HG03139 (cell line): ENCODE measurements around the gene FEN1.
A peak's percentile ranks its signal among the peaks of the same experiment; 100 is the strongest.

Experiments used
- ATAC-seq: cut with Tn5 transposase; IDR thresholded peaks from one replicate; pipeline ENCODE4 v1.9.1; 2021; ENCODE audit not compliant: unreplicated experiment

The FEN1 gene, protein sequence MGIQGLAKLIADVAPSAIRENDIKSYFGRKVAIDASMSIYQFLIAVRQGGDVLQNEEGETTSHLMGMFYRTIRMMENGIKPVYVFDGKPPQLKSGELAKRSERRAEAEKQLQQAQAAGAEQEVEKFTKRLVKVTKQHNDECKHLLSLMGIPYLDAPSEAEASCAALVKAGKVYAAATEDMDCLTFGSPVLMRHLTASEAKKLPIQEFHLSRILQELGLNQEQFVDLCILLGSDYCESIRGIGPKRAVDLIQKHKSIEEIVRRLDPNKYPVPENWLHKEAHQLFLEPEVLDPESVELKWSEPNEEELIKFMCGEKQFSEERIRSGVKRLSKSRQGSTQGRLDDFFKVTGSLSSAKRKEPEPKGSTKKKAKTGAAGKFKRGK

DNA sequence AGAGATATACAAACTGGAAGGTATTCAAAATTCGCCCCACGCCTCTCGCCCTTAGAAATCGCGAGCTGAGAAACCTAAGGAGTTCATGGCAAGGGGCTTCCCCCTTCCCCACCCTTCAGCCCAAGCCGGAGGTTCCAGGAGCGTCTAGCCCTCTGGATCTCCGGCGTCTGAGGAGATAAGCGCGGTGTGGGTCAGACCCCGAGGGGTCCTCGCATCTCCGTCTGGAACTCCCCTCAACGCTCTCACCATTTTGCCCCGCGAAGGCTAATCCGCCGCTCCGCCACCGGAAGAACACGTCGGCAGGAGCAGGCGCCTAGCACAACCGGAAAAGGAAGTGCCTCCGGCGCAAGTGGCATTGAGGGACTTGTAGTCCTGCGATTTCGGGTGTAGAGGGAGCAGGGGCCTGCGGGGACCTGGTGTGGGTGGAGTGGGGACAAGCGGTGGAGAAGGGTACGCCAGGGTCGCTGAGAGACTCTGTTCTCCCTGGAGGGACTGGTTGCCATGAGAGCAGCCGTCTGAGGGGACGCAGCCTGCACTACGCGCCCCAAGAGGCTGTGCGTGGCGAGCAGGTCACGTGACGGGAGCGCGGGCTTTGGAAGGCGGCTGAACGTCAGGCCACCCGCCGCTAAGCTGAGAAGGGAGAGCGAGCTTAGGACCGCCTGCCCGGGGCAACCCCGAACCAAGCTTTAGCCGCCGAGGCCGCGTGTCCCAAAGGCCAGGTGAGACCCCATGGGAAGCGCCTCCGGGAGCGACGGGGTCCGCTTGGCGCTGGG, at the start of gene FEN1, which contains the start of gene TMEM258:
Gene FEN1, plus strand, starts transcription at position 602 of the 773 bp plus-strand sequence. CDS start 2,451 bp downstream, outside the sequence.
Gene TMEM258, minus strand, starts transcription at position 290 of the 773 bp plus-strand sequence. Its CDS starts 41 bp downstream, at position 249.
- peak; percentile 73 for ATAC-seq

DNA sequence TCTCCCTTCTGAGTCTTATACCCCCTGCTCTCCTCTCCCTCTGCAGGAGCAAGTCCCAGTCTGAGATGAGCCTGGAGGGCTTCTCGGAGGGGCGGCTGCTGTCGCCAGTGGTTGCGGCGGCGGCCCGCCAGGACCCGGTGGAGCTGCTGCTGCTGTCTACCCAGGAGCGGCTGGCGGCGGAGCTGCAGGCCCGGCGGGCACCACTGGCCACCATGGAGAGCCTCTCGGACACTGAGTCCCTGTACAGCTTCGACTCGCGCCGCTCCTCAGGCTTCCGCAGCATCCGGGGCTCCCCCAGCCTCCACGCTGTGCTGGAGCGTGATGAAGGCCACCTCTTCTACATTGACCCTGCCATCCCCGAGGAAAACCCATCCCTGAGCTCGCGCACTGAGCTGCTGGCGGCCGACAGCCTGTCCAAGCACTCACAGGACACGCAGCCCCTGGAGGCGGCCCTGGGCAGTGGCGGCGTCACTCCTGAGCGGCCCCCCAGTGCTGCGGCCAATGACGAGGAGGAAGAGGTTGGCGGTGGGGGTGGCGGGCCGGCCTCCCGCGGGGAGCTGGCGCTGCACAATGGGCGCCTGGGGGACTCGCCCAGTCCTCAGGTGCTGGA, 49.1 kb upstream of the FEN1 start:
- no peak for ATAC-seq

DNA sequence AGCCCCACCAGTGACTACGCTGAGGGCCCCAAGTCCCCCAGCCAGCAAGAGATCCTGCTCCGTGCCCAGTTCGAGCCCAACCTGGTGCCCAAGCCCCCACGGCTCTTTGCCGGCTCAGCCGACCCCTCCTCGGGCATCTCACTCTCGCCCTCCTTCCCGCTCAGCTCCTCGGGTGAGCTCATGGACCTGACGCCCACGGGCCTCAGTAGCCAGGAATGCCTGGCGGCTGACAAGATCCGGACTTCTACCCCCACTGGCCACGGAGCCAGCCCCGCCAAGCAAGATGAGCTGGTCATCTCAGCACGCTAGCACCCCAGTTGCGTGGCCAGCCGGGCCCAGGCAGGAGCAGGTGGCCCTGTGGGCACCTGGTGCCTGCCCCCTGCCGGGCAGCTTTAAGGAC, 48.5 kb upstream of the FEN1 start:
- ATAC-seq: no peak

DNA sequence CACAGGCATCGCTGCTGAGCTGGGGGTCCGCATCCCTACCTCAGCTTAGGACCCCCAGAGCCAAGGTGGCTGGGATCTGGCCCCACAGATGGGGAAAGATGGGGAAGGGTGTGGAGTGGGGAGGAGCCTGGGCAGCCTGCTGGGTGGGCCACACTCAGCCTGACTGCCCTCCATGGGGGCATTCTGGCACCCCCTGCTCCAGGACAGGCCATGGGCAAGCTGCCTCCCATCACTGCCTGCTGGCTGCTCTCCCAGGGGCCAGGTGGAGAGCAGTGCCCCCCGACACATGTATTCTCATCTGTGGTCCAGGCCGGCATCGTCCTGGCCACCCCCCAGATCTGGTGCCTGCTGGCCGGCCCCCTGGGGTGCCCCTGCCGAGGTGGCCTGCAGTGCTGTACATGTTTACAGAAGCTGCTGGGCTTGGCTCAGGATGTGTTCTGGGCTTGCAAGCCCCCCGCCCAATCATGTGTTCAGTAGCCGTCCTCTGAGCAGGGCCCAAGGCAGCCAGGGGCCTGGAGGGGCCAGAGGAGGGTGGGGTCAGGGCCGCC, 48.0 kb upstream of the FEN1 start:
- ATAC-seq: no peak

DNA sequence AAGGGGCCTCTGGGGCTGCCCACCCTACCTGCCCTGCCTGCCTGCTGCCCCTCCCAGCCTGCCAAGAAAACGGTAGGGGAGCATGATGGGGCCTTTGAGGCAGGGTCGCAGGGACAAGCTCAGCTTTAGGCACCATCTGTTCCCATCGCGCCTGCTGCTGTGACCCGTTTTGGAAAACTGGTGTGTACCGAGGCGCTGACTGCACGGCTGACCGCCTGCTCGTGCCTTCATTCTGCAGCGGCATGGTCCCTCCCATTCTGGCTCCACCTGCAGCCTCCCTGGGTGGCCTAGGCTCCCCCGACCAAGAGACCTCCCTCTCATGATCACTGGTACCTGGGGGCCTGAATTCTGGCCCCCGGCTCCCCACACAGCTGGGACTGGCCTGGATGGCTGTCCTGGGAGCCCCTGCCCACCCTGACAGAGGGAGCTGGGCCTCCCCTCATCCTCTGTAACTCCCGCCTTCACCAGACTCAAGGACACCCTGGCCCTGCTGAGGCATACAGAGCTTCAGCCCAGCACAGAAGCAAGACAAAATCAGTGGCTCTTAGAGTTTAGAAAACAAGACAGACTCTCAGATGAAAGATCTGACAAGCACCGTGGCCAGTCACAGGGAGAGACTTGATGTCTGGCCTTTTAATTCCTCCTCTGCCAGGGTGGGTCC, 46.8 kb upstream of the FEN1 start:
- no peak for ATAC-seq

DNA sequence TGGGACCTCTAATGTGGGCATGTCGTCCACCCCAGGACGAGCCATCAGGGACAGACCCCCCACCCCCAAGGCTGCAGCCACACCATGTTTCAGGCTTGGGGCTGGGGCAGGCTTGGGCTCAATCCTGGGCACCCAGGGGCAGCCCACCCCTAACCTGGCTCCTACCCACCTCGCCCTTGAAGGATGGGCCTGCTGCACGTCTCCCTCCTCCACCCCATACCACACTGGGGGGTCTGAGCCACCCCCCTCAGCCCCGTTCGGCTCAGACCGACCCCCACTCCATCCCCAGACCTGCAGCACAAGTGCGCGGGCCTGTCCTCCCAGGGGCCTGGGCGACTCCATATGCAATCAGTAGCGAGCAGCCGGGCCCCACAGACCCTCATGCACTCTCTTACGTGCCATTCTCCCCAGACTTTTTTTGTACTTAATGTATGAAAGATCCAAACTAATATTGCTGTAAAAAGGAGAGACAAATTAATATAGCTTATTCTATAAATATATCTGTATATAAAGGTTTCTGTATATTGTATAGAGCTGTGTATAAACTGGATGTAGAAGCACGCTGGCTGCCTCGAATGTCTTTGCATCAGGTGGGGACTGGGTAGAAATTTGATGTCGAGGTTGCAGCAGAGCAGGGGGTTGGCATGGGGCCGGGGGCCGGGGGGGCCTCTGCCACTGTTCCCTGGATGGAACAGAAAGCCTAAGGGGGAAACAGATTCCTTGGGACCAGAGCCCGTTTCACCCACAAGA, 46.1 kb upstream of the FEN1 start:
- no peak for ATAC-seq

DNA sequence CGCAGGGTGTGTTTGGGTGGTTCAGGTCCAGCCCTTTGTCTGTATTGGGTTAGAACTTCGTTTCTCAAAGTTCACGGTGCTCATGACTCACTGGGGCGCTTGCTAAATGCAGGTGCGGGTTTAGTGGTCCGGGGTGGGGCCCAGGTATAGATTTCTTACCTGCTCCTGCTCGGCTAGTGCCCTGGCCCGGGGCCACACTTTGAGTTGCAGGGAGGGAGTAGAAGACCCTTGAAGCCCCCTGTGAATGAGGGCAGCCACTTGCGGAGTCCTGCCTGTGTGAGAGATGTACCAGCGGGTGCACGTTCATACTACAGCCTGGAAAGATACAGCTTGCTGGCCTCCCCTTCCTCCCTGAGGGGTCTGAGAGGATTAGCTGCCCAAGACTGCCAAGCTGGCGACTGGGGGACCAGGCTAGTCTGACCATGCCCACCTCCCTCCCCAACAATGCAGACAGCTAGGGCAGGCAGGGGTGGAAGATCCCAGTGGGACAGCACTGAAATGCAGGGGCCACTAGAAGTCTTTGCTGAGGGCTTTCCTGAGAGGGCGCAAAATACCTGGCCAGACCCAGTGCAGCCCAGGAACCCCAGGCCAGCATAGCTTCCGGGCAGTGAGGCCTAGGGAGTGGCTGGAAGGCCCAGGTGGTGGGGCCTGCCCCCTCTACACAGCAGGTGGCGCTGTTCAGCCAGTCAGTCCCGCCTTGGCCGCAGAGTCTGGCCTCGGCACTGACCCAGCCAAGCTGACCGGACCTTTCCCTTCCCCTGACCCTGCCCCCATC, 45.3 kb upstream of the FEN1 start:
- ATAC-seq: no peak

DNA sequence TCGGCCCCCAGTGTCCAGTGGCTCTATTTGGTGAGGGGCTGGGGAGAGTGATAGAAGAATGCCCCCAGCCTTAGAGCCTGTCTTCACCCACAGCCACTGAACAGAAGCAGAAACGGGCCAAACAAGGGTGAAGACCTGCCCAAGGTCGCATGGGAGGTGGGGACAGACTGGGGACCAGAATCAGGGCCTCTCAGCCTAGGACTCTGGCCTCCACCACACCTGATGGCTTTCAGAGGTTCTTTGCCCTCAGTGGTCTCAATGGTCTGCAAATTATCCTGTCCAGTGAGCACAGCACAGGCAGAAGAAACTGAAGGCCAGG, 44.8 kb upstream of the FEN1 start:
- ATAC-seq: no peak

DNA sequence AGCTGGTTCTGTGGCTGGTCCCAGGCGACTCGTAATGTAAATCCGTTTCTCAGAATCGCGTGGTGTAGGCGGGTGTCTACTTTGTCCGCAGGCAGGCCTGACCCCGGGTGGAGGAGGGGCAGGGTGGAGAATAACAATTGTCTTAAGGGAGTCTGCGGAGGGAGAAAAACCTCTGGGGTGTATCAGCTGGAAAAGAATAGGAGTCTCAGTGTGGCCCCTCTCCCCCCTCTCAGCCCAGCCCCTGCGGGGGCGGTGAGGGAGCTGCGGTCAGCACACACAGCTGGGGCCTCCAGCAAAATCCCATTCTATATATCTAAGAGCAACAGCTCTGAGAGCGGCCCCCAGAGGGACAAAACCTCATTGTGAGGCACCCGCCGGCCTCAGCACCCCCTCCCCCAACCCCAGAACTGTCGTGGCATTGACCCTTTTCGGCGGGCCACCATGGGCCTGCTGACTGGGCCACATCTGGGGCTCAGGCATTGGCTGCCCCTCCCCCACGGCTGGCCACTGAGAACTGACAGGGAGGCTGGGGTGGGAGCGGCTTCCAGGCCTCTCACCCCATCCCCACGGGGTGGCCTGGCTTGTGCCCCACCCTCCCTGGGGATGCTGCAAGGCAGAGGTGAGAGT, 43.0 kb upstream of the FEN1 start:
- ATAC-seq: no peak

DNA sequence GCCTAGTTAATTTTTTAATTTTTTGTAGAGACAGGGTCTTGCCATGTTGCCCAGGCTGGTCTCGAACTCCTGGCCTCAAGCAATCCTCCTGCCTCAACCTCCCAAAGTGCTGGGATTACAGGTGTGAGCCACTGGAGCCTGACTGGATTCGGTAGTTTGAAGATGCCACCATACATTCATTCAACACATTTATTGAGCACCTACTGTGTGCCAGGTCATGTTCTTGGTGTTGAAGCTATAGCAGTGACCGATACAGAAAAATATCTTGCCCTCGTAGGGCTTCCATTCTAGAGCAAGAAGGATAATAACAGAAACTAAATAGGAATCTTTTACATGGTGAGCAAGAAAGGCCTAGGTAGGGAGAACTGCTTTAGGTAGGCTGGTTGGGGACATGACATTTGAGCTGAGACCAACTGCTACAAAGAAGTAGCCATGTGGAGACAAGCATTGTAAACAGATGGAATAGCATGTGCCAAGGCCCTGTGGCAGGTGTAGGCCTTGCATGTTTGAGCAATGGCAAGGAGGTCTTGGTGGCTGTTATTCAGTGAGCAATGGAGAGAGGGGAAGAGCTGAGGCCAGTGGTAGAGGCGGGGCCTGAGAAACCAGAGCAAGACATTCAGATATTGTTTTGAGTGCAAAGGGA, 42.0 kb upstream of the FEN1 start:
- ATAC-seq: no peak

DNA sequence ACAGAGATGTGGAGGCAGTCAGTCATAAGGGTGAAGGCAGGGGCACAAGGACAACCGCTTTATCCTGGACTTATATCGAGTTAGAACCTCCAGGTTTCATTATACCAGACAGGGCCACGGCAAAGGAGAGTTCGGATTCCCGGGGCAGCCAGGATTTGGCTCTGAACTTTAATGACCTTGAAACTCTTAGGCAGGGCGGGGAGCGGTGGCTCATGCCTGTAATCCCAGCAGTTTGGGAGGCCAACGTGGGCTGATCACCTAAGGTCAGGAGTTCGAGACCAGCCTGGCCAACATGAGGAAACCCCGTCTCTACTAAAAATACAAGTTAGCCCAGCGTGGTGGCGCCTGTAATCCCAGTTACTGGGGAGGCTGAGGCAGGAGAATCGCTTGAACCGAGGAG, 41.3 kb upstream of the FEN1 start:
- ATAC-seq: no peak

DNA sequence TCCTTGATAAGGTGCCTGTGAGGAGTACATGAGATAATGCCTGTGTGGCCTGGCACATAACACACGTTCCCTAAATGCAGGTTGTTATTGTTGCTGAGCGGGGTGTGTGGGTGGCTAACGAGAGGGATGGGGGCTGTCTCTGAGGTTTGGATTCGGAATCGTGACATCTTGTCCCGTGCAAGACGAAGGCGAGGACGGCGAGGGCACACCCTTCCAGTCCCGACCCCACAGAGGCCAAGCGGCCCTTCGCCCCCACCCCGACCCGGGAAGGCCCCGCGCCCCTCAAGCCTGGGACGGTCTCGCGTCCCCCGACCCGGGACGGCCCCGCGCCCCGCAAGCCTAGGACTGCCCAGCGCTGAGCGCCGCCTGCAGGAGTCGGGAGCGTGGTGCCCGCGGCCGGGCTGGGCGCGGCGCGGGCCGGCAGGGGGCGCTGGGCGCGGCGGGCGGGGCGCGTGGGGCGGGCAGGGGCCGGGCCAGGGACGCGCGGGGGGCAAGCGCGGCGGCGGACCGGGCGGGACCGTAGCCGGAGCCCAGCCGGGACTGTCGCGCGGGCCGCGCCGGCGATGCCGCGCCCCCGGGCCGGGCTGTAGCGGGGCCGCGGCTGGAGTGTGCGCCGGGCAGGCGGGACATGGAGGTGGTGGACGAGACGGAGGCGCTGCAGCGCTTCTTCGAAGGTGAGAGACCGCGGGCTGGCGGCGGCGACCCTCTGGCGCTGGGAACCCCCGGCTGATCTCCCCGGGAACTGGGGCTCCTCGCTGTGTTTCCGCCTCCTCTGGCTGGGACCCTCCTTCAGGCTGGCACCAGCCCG, 40.4 kb upstream of the FEN1 start, which contains the start of gene MYRF:
Gene MYRF, plus strand, starts transcription at position 520 of the 808 bp plus-strand sequence. Its CDS starts 109 bp downstream, at position 629.
- ATAC-seq: no peak

DNA sequence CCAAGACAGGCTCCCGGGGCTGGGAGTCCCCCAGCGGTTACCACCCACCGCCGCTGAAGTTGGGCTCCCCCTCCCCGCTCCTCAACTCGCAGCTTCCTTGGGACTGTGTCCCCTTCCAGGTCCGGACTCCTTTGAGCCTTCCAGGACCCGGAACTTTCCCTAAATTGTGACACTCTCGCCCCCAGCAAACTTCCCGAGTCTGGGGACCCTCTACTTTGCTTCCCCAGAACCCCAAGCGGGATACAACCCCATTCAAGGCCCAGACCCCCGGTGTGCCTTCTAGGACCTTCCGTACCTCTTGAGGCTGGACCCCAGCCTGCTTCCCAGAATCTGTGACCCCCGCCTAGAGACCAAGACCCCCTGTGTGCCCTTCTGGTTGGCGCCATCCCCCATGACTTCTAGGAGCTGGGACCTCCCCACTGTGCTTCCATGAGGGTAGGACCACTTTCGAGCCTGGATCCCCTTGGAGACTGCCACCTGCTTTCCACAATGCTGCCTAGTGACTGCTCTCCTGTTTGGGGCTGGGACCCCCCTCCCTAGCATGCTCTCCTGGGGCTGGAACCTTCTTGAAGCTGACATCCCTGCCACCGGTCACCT, 39.7 kb upstream of the FEN1 start:
- ATAC-seq: no peak

DNA sequence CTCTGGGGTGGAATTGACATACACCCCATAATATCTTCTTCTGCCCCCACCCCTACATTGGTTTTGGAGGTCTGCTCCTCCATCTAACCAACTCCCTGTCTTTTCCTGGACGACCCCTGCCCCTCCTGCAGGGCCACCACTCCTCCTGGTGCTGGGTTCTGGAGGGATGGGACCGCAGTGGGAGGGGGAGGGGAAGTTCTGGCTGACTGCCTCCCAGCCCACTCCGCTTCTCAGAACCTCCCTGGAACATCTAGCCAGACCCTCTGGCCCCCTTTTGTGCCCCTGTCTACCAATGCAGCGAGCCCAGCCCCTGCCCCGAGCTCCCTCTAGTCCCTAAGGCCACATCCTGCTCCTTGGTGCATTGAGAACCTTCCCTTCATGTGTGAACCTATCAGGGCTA, 39.0 kb upstream of the FEN1 start:
- no peak for ATAC-seq

DNA sequence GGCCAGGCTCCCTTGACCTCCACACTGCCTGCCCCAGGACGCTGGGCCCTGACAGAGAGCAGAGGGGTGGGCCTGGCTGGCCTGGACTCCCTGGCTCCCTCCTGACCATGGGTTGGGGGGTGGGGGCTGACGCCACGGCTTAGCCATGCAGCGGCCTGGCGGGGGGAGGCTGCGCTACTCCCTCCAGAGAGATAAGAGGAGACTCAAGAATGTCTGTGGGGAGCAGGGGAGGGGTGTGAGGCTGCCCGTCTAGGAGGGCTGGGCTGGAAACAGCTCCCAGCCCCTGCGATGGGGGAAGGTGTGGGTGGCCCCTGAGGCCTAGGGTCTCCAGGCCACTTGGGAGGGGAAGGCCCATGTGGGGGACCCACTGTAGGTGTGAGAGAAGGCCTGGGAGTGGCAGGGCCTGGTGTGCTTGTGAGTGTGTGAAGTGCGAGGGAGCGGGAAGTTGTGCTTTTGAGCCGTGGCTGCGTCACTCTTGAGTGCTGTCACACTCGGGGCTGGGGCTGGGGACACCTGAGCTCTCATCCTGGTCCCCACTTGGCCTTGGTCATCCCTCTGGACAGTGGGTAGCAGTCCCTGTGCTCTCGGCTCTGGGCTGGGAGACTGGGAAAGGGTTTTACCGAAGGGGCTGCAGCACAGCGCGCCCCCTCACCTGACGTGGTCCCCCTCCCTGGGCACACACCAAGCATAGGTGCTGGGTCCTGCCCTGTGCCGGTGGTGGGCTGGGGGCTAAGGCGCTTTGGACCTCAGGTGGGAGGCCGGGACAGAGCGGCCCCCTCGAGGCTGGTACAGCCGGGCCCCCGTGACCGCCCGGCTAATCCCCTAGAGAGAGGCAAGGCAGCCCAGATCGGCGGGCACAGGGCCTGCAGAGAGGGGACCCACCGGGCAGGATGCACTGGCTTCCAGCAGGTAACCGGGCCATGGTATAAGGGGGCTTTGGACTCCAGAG, 37.9 kb upstream of the FEN1 start:
- no peak for ATAC-seq

DNA sequence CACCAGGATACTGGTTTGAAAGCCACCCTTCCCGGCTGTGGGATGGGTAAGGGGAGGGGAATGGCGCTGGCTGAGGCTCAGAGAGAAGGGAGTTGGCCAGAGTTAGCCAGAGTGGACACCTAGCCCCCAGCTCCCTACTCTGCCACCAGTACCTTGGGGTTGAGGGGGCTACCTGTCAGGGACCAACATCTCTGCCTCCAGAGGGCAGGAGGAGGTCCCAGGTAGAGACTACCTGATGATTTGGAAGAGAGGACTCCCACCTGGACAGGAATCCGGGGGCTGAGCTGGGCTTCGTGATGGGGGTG, 36.6 kb upstream of the FEN1 start:
- ATAC-seq: no peak
